Body of pancreas (tissue), 4 donors: ENCODE measurements around the gene IPPK. TPM values are rescaled to one million over a fixed set of nuclear protein-coding genes. Genes with fewer than 3 reads are reported as not detected.

Experiments used
- ATAC-seq: fragments of 150-250 bp; one replicate; pipeline ENCODE4 v1.9.1; 2016
- DNase-seq, 4 donors: peaks; one replicate each; pipeline ENCODE4 v3.0.0-alpha.2; 2019
- H3K27ac ChIP-seq, 4 donors: fragments of 200-600 bp; sonication (generic); 1 replicate in 3 of 4; 2 replicates in 1 of 4; pipeline versions ENCODE4 v1.5.1 to v1.6.1; 2016 to 2019; ENCODE audit warnings: mild to moderate bottlenecking in 1 of 4, mixed read lengths in 1 of 4, moderate library complexity in 1 of 4
- H3K27me3 ChIP-seq, 2 donors: fragments of 200-600 bp; sonication (generic); one replicate each; pipeline ENCODE4 v1.6.0; 2016; ENCODE audit warnings: mild to moderate bottlenecking in 1 of 2
- H3K36me3 ChIP-seq, 2 donors: fragments of 200-600 bp; sonication (generic); replicated peaks in 1 of 2; 2 replicates each; pipeline ENCODE4 v1.5.1; 2016; ENCODE audit warnings: low read depth in 2 of 2; ENCODE audit not compliant: insufficient read depth in 1 of 2
- H3K4me1 ChIP-seq: fragments of 200-600 bp; sonication (generic); one replicate; pipeline ENCODE4 v1.6.0; 2016
- H3K4me3 ChIP-seq, 2 donors: fragments of 200-600 bp; sonication (generic); 1 replicate in 1 of 2; 2 replicates in 1 of 2; pipeline ENCODE4 v1.5.1; 2016 to 2019
- H3K9me3 ChIP-seq, 3 donors: fragments of 200-600 bp; sonication (generic); 1 replicate in 2 of 3; 2 replicates in 1 of 3; pipeline ENCODE4 v1.5.1; 2016
- CTCF ChIP-seq, 7 experiments: fragments of 450-650 bp in 4 of 7; fragments of 200-600 bp in 3 of 7; sonication (generic) in 3 of 7; IDR thresholded peaks; one replicate each; pipeline ENCODE4 v1.5.1; 2016 to 2019; ENCODE audit warnings: antibody characterized with exemption in 7 of 7
- POLR2A ChIP-seq, 3 donors: fragments of 450-650 bp; IDR thresholded peaks; one replicate each; pipeline ENCODE4 v1.6.1; 2016; ENCODE audit warnings: antibody characterized with exemption in 3 of 3, mild to moderate bottlenecking in 2 of 3
- whole genome bisulfite sequencing, 2 donors: methylation state at CpG; one replicate each; pipeline ENCODE4 v1.1.5; 2017; 5-methylcytosine and 5-hydroxymethylcytosine counted together
- intact Hi-C: fragments of 100-400 bp; cut with DNase I; formaldehyde crosslinking; loops from one replicate; pipeline ENCODE4 v1.15.1; 2023
- total RNA-seq, 2 donors: library from RNA; depleted of rRNA; stranded (reverse); fragments of >200 nt; gene quantifications; one replicate each; pipeline ENCODE4 v1.1.0, GENCODE V29; 2016

The IPPK gene
- total RNA-seq, 2 donors from 2014 or later = 2.9 to 6.3 TPM

- no peaks in the 10 kb centered on the region for H3K27me3 ChIP-seq
- H3K4me1 ChIP-seq = no peaks in the 10 kb centered on the region
- H3K36me3 ChIP-seq = no peaks in the 10 kb centered on the region
- intact Hi-C loops = no loop called here
- no peak overlapping the region for H3K27ac ChIP-seq
- TF ChIP-seq CTCF (IDR thresholded peaks at IDR 0.05) = no peak
- no peak for TF ChIP-seq POLR2A (IDR thresholded peaks at IDR 0.05)
- ATAC-seq (no peak), DNase-seq (no peak)
- H3K4me3 ChIP-seq = no peak overlapping the region
- 52 to 57% methylated on average over 1 of the region's 1 CpG for WGBS, 2 donors
- no peaks in the 10 kb centered on the region for H3K9me3 ChIP-seq
Observed at GRCh38 chr9:92696619-92697018, 26.7 kb upstream of the IPPK start.

GRCh38 chr9:92686954-92687353 lies 17.0 kb upstream of the IPPK start:
- Histone ChIP-seq H3K36me3 (no peaks in the 10 kb centered on the region), H3K9me3 (no peaks in the 10 kb centered on the region), H3K27me3 (no peaks in the 10 kb centered on the region), H3K4me3 (no peak overlapping the region), H3K4me1 (no peaks in the 10 kb centered on the region), H3K27ac (no peak overlapping the region)
- intact Hi-C loops = no loop called here
- WGBS, 2 donors = 44 to 63% methylated on average over 3 of the region's 3 CpGs
- no peak for ATAC-seq
- DNase-seq = no peak
- TF ChIP-seq CTCF (IDR thresholded peaks at IDR 0.05) = no peak
- TF ChIP-seq POLR2A (IDR thresholded peaks at IDR 0.05) = no peak

GRCh38 chr9:92685022-92685421 lies 15.1 kb upstream of the IPPK start:
- Histone ChIP-seq H3K4me1 (no peaks in the 10 kb centered on the region), H3K36me3 (no peaks in the 10 kb centered on the region), H3K4me3 (no peak overlapping the region), H3K9me3 (no peaks in the 10 kb centered on the region), H3K27me3 (no peaks in the 10 kb centered on the region), H3K27ac (no peak overlapping the region)
- WGBS, 2 donors = 74 to 82% methylated on average over 5 of the region's 5 CpGs
- TF ChIP-seq POLR2A (IDR thresholded peaks at IDR 0.05) (no peak), CTCF (IDR thresholded peaks at IDR 0.05) (no peak)
- intact Hi-C loops = no loop called here
- DNase-seq = no peak
- ATAC-seq = no peak

GRCh38 chr9:92682269-92682668 lies 12.3 kb upstream of the IPPK start:
- no peaks in the 10 kb centered on the region for H3K27me3 ChIP-seq
- H3K9me3 ChIP-seq = no peaks in the 10 kb centered on the region
- H3K4me1 ChIP-seq = no peaks in the 10 kb centered on the region
- WGBS, 2 donors = 94% methylated on average over 8 of the region's 8 CpGs
- no peak overlapping the region for H3K4me3 ChIP-seq
- TF ChIP-seq POLR2A (IDR thresholded peaks at IDR 0.05) (no peak), CTCF (IDR thresholded peaks at IDR 0.05) (no peak)
- ATAC-seq = no peak
- H3K27ac ChIP-seq = no peak overlapping the region
- intact Hi-C loops = no loop called here
- H3K36me3 ChIP-seq = no peaks in the 10 kb centered on the region
- no peak for DNase-seq
